Gastrocnemius medialis (tissue), 4 donors: ENCODE data around the gene AFF1.

Experiments
- POLR2A ChIP-seq, 2 donors: fragments of 450-650 bp; IDR thresholded peaks; one replicate each; pipeline ENCODE4 v1.6.1; 2017; ENCODE audit warnings: antibody characterized with exemption in 2 of 2, mild to moderate bottlenecking in 2 of 2, moderate library complexity in 2 of 2
- TF ChIP-seq, protein P1 (sequence below), 5 experiments: fragments of 450-650 bp in 3 of 5; fragments of 200-600 bp in 2 of 5; sonication (generic) in 2 of 5; IDR thresholded peaks in 4 of 5; conservative IDR thresholded peaks in 1 of 5; 1 replicate in 4 of 5; 2 replicates in 1 of 5; pipeline ENCODE4 v1.5.1; 2016 to 2019; ENCODE audit warnings: antibody characterized with exemption in 5 of 5, mild to moderate bottlenecking in 3 of 5, moderate library complexity in 3 of 5

DNA sequence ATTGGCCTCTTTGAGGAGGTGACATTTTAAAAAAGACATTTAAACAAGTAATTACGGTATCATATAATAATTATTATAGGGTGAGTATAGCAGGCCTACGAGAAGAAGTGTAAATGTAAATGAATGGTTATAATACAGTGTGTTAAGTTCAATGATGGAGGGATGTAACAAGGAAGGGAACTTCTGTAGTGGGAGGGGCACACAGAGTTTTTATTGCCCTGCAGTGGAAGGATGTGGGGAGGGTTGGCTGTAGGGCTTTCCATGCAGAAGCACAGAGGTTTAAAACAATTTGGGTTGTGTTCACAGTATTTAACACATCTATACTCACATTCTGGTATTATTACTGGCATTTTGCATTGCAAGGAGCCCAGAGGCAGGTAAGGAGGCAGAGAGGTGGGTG lies 41.1 kb downstream of the AFF1 start:
- no peak for TF ChIP-seq POLR2A (IDR thresholded peaks at IDR 0.05)
- TF ChIP-seq, protein P1, sequence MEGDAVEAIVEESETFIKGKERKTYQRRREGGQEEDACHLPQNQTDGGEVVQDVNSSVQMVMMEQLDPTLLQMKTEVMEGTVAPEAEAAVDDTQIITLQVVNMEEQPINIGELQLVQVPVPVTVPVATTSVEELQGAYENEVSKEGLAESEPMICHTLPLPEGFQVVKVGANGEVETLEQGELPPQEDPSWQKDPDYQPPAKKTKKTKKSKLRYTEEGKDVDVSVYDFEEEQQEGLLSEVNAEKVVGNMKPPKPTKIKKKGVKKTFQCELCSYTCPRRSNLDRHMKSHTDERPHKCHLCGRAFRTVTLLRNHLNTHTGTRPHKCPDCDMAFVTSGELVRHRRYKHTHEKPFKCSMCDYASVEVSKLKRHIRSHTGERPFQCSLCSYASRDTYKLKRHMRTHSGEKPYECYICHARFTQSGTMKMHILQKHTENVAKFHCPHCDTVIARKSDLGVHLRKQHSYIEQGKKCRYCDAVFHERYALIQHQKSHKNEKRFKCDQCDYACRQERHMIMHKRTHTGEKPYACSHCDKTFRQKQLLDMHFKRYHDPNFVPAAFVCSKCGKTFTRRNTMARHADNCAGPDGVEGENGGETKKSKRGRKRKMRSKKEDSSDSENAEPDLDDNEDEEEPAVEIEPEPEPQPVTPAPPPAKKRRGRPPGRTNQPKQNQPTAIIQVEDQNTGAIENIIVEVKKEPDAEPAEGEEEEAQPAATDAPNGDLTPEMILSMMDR (IDR thresholded peaks at IDR 0.05 in 4 of 5, conservative IDR thresholded peaks at IDR 0.05 in 1 of 5): no peak
